ENCODE data around the gene MYRFL.
"Not testable (repeated sequence)": the region's sequence is repeated elsewhere in the genome, so short reads cannot be mapped to it uniquely, and the experiment has no call there.

MYRFL gene

DNA sequence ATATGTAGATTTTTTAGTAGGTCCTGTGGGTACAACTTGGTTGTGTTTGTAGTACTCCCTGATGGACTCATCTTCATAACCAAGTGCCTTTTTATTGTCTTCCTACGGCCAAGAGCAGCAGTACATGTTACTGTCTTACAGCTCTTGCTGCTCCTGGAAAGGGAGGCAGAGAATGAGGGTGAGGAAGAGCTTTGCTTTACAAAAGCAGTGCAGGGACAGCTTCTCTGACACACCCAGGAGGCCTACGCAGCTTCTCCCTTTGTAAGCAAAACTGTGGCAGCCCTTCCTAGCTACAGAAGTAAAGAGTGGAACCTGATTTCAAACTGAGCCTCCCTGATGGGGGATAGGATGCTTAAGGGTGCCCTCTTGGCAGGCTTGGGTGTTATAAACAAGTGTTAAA lies 18.6 kb downstream of the MYRFL start:
- DNase-seq (ENCODE audit: low read depth), result no peak

DNA sequence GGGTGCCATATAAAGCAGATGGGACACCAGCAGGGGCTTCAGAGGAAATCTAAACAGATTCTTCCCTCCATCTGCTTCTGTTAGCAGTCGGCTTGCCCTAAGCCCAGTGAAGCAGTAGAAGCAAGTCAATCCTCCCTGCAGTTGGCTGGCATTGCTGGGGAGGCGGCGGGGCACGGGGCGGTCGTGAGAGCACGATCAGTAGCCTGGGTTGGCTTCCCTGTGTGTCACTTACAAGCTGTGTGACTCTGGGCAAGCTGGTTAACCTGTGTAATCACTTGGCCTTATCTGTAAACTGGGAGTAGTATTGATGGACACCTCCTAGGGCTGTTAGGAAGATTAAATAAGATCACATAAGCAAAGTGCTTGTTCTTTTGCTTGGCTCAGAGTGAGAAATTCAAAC lies 19.4 kb downstream of the MYRFL start:
- DNase-seq (ENCODE audit: low read depth), result no peak

GRCh38 chr12:69844836-69845235 lies 19.8 kb downstream of the MYRFL start:
- DNase-seq (ENCODE audit: low read depth), result no peak

DNA sequence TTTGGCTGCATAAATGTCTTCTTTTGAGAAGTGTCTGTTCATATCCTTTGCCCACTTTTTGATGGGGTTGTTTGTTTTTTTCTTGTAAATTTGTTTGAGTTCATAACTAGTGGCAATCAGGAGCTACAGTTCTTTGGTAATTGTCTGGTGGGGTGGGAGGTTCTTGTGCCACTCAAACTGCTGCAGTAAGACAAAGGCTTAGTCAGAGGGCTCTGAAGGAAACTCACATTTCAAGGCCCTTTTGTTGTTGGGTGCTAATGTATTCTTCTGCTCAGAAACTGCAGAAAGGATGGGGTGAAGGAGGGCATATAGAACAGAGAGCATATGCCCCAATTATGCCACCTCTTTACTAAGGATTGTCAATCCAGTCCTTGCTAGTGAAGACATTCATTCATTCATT lies 21.9 kb downstream of the MYRFL start:
- no peak for DNase-seq (ENCODE audit: low read depth)

- no peak for DNase-seq (ENCODE audit: low read depth)
Observed at GRCh38 chr12:69851976-69852375, 26.9 kb downstream of the MYRFL start.

DNA sequence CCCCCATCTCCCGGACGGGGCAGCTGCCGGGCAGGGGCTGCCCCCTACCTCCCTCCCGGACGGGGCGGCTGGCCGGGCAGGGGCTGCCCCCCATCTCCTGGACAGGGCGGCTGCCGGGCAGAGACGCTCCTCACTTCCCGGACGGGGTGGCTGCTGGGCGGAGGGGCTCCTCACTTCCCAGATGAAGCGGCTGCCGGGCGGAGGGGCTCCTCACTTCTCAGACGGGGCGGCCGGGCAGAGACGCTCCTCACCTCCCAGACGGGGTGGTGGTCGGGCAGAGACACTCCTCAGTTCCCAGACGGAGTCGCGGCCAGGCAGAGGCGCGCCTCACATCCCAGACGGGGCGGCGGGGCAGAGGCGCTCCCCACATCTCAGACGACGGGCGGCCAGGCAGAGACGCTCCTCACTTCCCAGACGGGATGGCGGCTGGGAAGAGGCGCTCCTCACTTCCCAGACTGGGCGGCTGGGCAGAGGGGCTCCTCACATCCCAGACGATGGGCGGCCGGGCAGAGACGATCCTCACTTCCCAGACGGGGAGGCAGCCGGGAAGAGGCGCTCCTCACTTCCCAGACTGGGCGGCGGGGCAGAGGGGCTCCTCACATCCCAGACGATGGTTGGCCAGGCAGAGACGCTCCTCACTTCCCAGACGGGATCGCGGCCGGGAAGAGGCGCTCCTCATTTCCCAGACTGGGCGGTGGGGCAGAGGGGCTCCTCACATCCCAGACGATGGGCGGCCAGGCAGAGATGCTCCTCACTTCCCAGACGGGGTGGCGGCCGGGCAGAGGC lies 28.3 kb downstream of the MYRFL start:
- DNase-seq (ENCODE audit: low read depth), result not testable (repeated sequence)

DNA sequence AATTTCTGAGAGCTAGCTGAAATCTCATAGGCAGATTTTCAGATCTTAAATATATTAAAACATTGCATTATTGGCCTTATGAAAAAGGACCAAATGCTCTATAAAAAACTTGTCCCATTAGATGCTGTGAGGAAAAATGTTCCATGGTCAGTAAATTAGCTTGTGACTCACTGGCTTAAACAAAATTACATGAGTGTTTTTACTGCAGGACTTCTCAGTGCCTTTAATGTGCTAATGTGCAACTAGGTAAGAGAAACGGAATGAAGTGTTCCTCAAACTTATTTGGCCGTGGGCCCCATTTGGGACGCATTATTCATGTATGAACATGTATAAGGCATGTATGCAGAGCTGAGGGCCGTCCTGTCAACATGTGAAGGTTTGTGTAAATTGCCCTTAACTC lies 41.7 kb downstream of the MYRFL start:
- DNase-seq (ENCODE audit: low read depth), result no peak

DNA sequence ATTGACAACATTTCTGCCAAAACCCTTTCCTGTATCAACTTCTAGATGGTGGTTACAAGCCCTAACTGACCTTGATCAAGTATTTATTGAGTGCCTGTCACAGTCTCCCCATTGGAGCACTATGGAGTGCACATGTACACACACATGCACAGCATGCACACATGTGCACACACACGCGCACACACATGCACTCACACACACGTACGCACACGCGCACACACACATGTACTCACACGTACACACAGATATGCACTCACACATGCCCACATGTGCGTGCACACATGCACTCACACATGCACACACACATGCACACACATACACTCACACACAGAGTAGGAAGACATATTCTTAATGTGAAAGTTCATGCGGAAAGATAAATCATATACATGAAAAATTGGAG lies 43.7 kb downstream of the MYRFL start:
- DNase-seq (ENCODE audit: low read depth), result no peak

- DNase-seq (ENCODE audit: low read depth), result no peak
Observed at GRCh38 chr12:69872804-69873203, 47.8 kb downstream of the MYRFL start.

DNA sequence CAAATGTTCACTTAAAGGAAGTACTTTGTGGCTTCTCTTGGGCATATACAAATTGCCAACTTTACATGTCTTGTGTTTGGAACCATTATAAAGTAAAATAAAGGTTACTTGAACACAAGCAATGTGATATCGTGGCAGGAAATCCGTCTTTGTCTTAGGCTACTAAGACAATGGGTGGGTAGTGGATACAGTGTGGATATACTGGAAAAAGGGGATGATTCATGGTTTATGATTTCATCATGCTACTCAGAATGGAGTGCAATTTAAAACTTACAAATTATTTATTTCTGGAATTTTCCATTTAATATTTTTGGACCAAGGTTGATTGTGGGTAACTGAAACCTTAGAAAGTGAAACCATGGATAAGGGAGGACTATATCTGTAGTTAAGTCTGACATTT lies 48.4 kb downstream of the MYRFL start:
- DNase-seq (ENCODE audit: low read depth), result no peak

DNA sequence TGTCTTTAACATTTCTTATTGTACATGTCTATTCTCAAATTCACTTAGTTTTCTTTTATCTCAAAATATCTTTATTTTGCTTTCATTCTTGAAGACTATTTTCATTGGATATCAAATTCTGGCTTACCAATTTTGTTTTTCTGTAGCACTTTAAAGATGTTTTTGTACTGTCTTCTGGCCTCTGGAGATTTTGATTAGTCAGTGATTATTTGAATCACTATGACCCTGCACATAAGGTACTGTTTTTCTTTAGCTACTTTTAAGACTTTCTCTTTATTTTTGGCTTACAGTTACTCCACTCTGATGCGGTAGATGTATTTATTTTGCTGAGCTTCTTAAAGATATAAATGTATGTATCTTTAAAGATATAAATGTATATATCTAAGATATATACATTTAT lies 49.6 kb downstream of the MYRFL start:
- no peak for DNase-seq (ENCODE audit: low read depth)

DNA sequence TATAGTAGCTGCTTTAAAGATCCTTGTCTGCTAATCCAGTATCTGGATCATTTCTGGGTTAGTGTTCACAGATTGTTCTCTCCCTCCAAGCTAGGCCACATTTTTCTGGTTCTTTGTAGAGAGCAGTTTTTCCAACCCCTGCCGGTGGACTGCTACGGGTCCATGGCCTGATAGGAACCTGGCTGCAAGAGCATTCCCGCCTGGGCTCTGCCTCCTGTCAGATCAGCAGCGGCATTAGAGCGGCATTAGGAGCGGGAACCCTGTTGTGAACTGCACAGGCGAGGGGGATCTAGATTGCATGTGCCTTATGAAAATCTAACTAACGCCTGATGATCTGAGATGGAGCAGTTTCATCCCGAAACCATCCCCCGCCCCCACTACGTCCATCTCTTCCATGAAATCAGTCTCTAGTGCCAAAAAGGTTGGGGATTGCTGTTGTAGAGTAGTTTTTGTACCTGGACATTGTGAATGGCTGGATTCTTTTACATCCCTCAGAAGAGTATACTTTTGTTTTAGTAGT lies 50.4 kb downstream of the MYRFL start:
- no peak for DNase-seq (ENCODE audit: low read depth)

GRCh38 chr12:69879007-69879960 lies 54.3 kb downstream of the MYRFL start:
- DNase-seq (ENCODE audit: low read depth), result peak; percentile 38

DNA sequence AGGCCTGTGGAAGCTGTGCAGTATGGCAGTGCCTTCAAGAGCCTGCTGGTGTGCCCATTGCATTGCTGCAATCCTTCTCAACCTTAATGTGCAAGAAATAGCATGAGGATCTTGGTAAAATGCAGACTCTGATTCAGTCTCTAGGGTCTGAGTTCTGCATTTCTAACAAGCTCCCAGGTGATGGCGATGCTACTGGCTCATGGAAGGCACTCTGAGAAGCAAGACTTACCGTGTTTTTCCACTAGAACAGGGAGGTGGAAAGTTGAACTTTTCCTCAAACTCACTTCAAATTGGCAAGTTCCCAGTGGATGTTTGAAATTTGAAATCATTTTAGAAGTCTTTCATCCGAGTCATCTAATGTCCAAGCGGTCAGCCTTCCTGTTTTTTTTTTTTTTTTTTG lies 55.5 kb downstream of the MYRFL start:
- DNase-seq (ENCODE audit: low read depth), result no peak

GRCh38 chr12:69881771-69882170 lies 56.7 kb downstream of the MYRFL start:
- no peak for DNase-seq (ENCODE audit: low read depth)

GRCh38 chr12:69884386-69884785 lies 59.4 kb downstream of the MYRFL start:
- DNase-seq (ENCODE audit: low read depth), result no peak

DNA sequence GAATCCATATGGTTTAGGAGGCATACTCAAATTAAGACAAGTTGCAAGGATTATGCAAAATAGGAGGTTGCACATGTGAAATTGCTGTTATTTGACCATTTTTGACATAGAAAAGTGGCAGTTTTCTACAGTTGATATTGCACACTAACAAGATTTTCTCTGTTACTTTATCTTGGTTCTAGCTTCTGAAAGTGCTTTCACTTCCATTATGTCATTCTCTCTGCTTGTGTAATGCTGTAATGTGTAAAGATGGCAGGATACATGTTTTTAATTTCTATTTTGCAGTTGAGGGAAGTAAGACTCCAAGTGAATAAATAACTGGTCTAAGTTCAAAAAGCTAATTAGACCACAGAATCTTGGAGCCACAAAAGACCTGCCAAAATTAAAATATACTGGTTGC lies 60.6 kb downstream of the MYRFL start:
- DNase-seq (ENCODE audit: low read depth), result no peak

GRCh38 chr12:69886109-69886508 lies 61.1 kb downstream of the MYRFL start:
- DNase-seq (ENCODE audit: low read depth), result no peak

GRCh38 chr12:69886715-69887114 lies 61.7 kb downstream of the MYRFL start:
- DNase-seq (ENCODE audit: low read depth), result no peak

- no peak for DNase-seq (ENCODE audit: low read depth)
Observed at GRCh38 chr12:69888901-69889300, 63.9 kb downstream of the MYRFL start.

- DNase-seq (ENCODE audit: low read depth), result no peak
Observed at GRCh38 chr12:69894800-69895383, 69.9 kb downstream of the MYRFL start.

GRCh38 chr12:69896653-69897381 lies 71.8 kb downstream of the MYRFL start:
- no peak for DNase-seq (ENCODE audit: low read depth)

Data from stimulated activated CD8-positive, alpha-beta memory T cell treated with anti-CD3 and anti-CD28 coated beads, Interleukin-15, amount 100 ng/mL, for 24 hours (primary cell).